Activated B cell treated with CpG ODN at 0.5 μM for 24 hours (primary cell): ENCODE data around the gene TMEM184A. TPM values are rescaled to one million over a fixed set of nuclear protein-coding genes. Genes with fewer than 3 reads are reported as not detected.

Experiments
- ATAC-seq: fragments of 200-7000 bp; cut with Tn5 transposase; one replicate; pipeline ENCODE4 v1.10.0; 2021; ENCODE audit warnings: low read depth, mild to moderate bottlenecking, moderate library complexity
- CTCF ChIA-PET: fragments of 350-600 bp; sonication (Branson Sonifier 250); formaldehyde crosslinking; loops from one replicate; lab custom pipeline; 2021; ENCODE audit warnings: antibody characterized with exemption; lab: Charles Lee
- POLR2A ChIA-PET: fragments of 350-600 bp; sonication (Branson Sonifier 250); formaldehyde crosslinking; loops from one replicate; lab custom pipeline; 2021; ENCODE audit warnings: antibody characterized with exemption; lab: Charles Lee
- DNase-seq: peaks from one replicate; pipeline ENCODE4 v3.0.0; 2022
- H3K27ac Mint-ChIP-seq: one replicate; pipeline ENCODE4 v1.8.0; 2020; ENCODE audit warnings: mixed read lengths
- H3K27me3 Mint-ChIP-seq: one replicate; pipeline ENCODE4 v1.8.0; 2021; ENCODE audit warnings: mixed read lengths
- H3K36me3 Mint-ChIP-seq: one replicate; pipeline ENCODE4 v1.8.0; 2021; ENCODE audit warnings: low read depth, mixed read lengths
- H3K4me1 Mint-ChIP-seq: one replicate; pipeline ENCODE4 v1.8.0; 2021; ENCODE audit warnings: mixed read lengths
- H3K4me3 Mint-ChIP-seq: one replicate; pipeline ENCODE4 v1.8.0; 2020; ENCODE audit warnings: mild to moderate bottlenecking, mixed read lengths
- H3K9me3 Mint-ChIP-seq: one replicate; pipeline ENCODE4 v1.8.0; 2020; ENCODE audit warnings: mixed read lengths
- intact Hi-C: fragments of 100-400 bp; cut with micrococcal nuclease; formaldehyde crosslinking; loops from one replicate; pipeline ENCODE4 v1.15.1; 2024
- total RNA-seq: library from RNA; stranded (reverse); gene quantifications from 2 replicates; pipeline ENCODE4 v1.2.3, GENCODE V29; 2022
- TF ChIP-seq, protein P1 (sequence below): fragments of 200-600 bp; IDR thresholded peaks from one replicate; pipeline ENCODE4 v1.8.0; 2022; ENCODE audit warnings: antibody characterized with exemption, mild to moderate bottlenecking

The TMEM184A gene
- total RNA-seq, 1 donor from 2014 or later = not detected

GRCh38 chr7:1596181-1597043, 40.4 kb upstream of the TMEM184A start:
- Mint-ChIP-seq H3K4me3 (no peak overlapping the region), H3K9me3 (no peaks in the 10 kb centered on the region), H3K36me3 (no peaks in the 10 kb centered on the region), H3K27ac (no peak overlapping the region), H3K27me3 (peaks cover 18% of the 10 kb centered on the region), H3K4me1 (peaks cover 18% of the 10 kb centered on the region)
- ChIA-PET CTCF (no interaction called here), POLR2A (no interaction called here)
- DNase-seq = no peak
- no peak for ATAC-seq
- intact Hi-C loops = no loop called here
- TF ChIP-seq, protein P1, sequence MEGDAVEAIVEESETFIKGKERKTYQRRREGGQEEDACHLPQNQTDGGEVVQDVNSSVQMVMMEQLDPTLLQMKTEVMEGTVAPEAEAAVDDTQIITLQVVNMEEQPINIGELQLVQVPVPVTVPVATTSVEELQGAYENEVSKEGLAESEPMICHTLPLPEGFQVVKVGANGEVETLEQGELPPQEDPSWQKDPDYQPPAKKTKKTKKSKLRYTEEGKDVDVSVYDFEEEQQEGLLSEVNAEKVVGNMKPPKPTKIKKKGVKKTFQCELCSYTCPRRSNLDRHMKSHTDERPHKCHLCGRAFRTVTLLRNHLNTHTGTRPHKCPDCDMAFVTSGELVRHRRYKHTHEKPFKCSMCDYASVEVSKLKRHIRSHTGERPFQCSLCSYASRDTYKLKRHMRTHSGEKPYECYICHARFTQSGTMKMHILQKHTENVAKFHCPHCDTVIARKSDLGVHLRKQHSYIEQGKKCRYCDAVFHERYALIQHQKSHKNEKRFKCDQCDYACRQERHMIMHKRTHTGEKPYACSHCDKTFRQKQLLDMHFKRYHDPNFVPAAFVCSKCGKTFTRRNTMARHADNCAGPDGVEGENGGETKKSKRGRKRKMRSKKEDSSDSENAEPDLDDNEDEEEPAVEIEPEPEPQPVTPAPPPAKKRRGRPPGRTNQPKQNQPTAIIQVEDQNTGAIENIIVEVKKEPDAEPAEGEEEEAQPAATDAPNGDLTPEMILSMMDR = no peak

GRCh38 chr7:1595636-1596035, 39.6 kb upstream of the TMEM184A start:
- peaks cover 25% of the 10 kb centered on the region for H3K4me1 Mint-ChIP-seq
- no peaks in the 10 kb centered on the region for H3K9me3 Mint-ChIP-seq
- intact Hi-C loops = no loop called here
- TF ChIP-seq, protein P1 = no peak
- no peak for ATAC-seq
- no peak overlapping the region for H3K4me3 Mint-ChIP-seq
- H3K36me3 Mint-ChIP-seq = no peaks in the 10 kb centered on the region
- POLR2A ChIA-PET = interaction anchor here (0.6 kb wide), 1 partner anchor 825 kb away, joined by 5 read pairs; no protein-coding TSS in a partner anchor
- peaks cover 24% of the 10 kb centered on the region for H3K27me3 Mint-ChIP-seq
- no peak for DNase-seq
- no peak overlapping the region for H3K27ac Mint-ChIP-seq
- CTCF ChIA-PET = no interaction called here

GRCh38 chr7:1595027-1595426, 39.0 kb upstream of the TMEM184A start:
- TF ChIP-seq, protein P1 = no peak
- peaks cover 28% of the 10 kb centered on the region for H3K27me3 Mint-ChIP-seq
- ATAC-seq (no peak), DNase-seq (no peak)
- H3K36me3 Mint-ChIP-seq = no peaks in the 10 kb centered on the region
- ChIA-PET POLR2A (interaction anchor here (0.6 kb wide), 1 partner anchor 826 kb away, joined by 5 read pairs; no protein-coding TSS in a partner anchor), CTCF (no interaction called here)
- H3K4me1 Mint-ChIP-seq = peaks cover 29% of the 10 kb centered on the region
- no peak overlapping the region for H3K4me3 Mint-ChIP-seq
- no peak overlapping the region for H3K27ac Mint-ChIP-seq
- intact Hi-C loops = no loop called here
- H3K9me3 Mint-ChIP-seq = no peaks in the 10 kb centered on the region

DNA sequence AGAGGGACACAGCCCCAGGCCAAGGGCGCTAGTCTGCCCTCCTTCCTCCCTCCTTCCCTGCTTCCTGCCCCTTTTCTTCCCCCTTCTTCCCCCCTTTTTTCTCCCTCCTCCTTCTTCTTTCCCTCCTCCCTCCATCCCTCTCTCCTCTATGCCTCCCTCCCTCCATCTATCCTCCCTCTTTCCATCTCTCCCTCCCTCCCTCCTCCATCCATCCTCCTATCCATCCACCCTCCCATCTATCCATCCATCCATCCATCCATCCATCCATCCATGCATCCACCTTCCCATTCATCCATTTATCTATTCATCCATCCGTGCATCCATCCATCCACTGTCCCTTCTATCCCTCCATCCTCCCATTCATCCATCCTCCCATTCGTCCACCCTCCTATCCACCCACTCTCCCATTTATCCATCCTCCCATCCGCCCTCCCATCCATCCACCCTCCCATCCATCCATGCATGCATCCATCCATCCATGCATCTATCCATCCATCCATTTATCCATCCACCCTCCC, 38.0 kb upstream of the TMEM184A start:
- peaks cover 28% of the 10 kb centered on the region for H3K27me3 Mint-ChIP-seq
- intact Hi-C loops = no loop called here
- DNase-seq (no peak), ATAC-seq (no peak)
- peaks cover 29% of the 10 kb centered on the region for H3K4me1 Mint-ChIP-seq
- no peaks in the 10 kb centered on the region for H3K9me3 Mint-ChIP-seq
- H3K36me3 Mint-ChIP-seq = no peaks in the 10 kb centered on the region
- no peak overlapping the region for H3K4me3 Mint-ChIP-seq
- CTCF ChIA-PET = no interaction called here
- H3K27ac Mint-ChIP-seq = no peak overlapping the region
- TF ChIP-seq, protein P1 = no peak
- POLR2A ChIA-PET = no interaction called here
